Neural crest cell (in vitro differentiated cells): ENCODE data around the gene RRM2. TPM values are rescaled to one million over a fixed set of nuclear protein-coding genes. Genes with fewer than 3 reads are reported as not detected.
A peak's percentile ranks its signal among the peaks of the same experiment; 100 is the strongest.

ENCODE experiments used
- DNase-seq: peaks from one replicate; pipeline ENCODE4 v3.0.0; 2021; ENCODE audit warnings: low read depth, mixed read lengths, low spot score
- H3K27ac Mint-ChIP-seq: one replicate; pipeline ENCODE4 v1.8.0; 2021; ENCODE audit warnings: mild to moderate bottlenecking, mixed read lengths; ENCODE audit not compliant: unreplicated experiment
- H3K27me3 Mint-ChIP-seq: 2 replicates; pipeline ENCODE4 v1.8.0; 2021; ENCODE audit warnings: low read depth, mild to moderate bottlenecking, mixed read lengths
- H3K36me3 Mint-ChIP-seq: 2 replicates; pipeline ENCODE4 v1.8.0; 2021; ENCODE audit warnings: low read depth, mild to moderate bottlenecking, mixed read lengths
- H3K4me1 Mint-ChIP-seq: 2 replicates; pipeline ENCODE4 v1.8.0; 2021; ENCODE audit warnings: mixed read lengths
- H3K4me3 Mint-ChIP-seq: one replicate; pipeline ENCODE4 v1.8.0; 2021; ENCODE audit warnings: mild to moderate bottlenecking, mixed read lengths
- H3K9me3 Mint-ChIP-seq: 2 replicates; pipeline ENCODE4 v1.8.0; 2021; ENCODE audit warnings: mixed read lengths
- CTCF ChIP-seq: fragments of 200-600 bp; sonication (generic); conservative IDR thresholded peaks from 2 replicates; pipeline ENCODE4 v1.5.0; 2021; ENCODE audit warnings: antibody characterized with exemption, mild to moderate bottlenecking
- total RNA-seq: library from RNA; stranded (reverse); gene quantifications from 2 replicates; pipeline ENCODE4 v1.2.1, GENCODE V29; 2021

The RRM2 gene
- total RNA-seq, 1 donor from 2014 or later = 210 TPM

- no peak for TF ChIP-seq CTCF
- Mint-ChIP-seq H3K9me3 (no peaks in the 10 kb centered on the region), H3K27me3 (no peaks in the 10 kb centered on the region), H3K4me3 (peak overlapping the region; percentile 97), H3K4me1 (peaks cover 47% of the 10 kb centered on the region), H3K27ac (peak overlapping the region; percentile 96), H3K36me3 (peaks cover 19% of the 10 kb centered on the region)
- DNase-seq = no peak
Measured at GRCh38 chr2:10120877-10121574, 1.5 kb upstream of the RRM2 start.

GRCh38 chr2:10123281-10123680, 742 bp downstream of the RRM2 start:
- Mint-ChIP-seq H3K4me1 (peaks cover 61% of the 10 kb centered on the region), H3K4me3 (peak overlapping the region; percentile 97), H3K27ac (peak overlapping the region; percentile 70), H3K36me3 (peaks cover 26% of the 10 kb centered on the region), H3K27me3 (no peaks in the 10 kb centered on the region), H3K9me3 (no peaks in the 10 kb centered on the region)
- no peak for TF ChIP-seq CTCF
- no peak for DNase-seq

- no peaks in the 10 kb centered on the region for H3K27me3 Mint-ChIP-seq
- H3K4me1 Mint-ChIP-seq = peaks cover 71% of the 10 kb centered on the region
- H3K36me3 Mint-ChIP-seq = peaks cover 32% of the 10 kb centered on the region
- H3K27ac Mint-ChIP-seq = no peak overlapping the region
- peak; percentile 86 for TF ChIP-seq CTCF
- H3K4me3 Mint-ChIP-seq = peak overlapping the region; percentile 97
- no peaks in the 10 kb centered on the region for H3K9me3 Mint-ChIP-seq
- peak; percentile 52 for DNase-seq
Measured at GRCh38 chr2:10124538-10125045, 2.1 kb downstream of the RRM2 start.

- peaks cover 32% of the 10 kb centered on the region for H3K36me3 Mint-ChIP-seq
Measured at GRCh38 chr2:10125842-10126631, 3.5 kb downstream of the RRM2 start.

GRCh38 chr2:10126632-10127026, 4.1 kb downstream of the RRM2 start:
- TF ChIP-seq CTCF = no peak
- peaks cover 64% of the 10 kb centered on the region for H3K4me1 Mint-ChIP-seq
- H3K9me3 Mint-ChIP-seq = no peaks in the 10 kb centered on the region
- H3K27ac Mint-ChIP-seq = no peak overlapping the region
- no peak for DNase-seq
- peaks cover 32% of the 10 kb centered on the region for H3K36me3 Mint-ChIP-seq
- H3K4me3 Mint-ChIP-seq = peak overlapping the region; percentile 67
- no peaks in the 10 kb centered on the region for H3K27me3 Mint-ChIP-seq

More at GRCh38 chr2:10125842-10126631, 3.5 kb downstream of the RRM2 start:
- peaks cover 69% of the 10 kb centered on the region for H3K4me1 Mint-ChIP-seq
- H3K4me3 Mint-ChIP-seq = peak overlapping the region; percentile 97
- no peaks in the 10 kb centered on the region for H3K27me3 Mint-ChIP-seq
- no peak for TF ChIP-seq CTCF
- H3K27ac Mint-ChIP-seq = no peak overlapping the region
- DNase-seq = no peak
- no peaks in the 10 kb centered on the region for H3K9me3 Mint-ChIP-seq
